Mucosa of descending colon (tissue), 3 donors: ENCODE measurements around the gene LRRC4. TPM values are rescaled to one million over a fixed set of nuclear protein-coding genes. Genes with fewer than 3 reads are reported as not detected.

Experiments used
- ATAC-seq: fragments of 200-7000 bp; cut with Tn5 transposase; one replicate; pipeline ENCODE4 v1.9.1; 2020; ENCODE audit warnings: mild to moderate bottlenecking, moderate library complexity
- DNase-seq, 3 donors: peaks; one replicate each; pipeline ENCODE4 v3.0.0-alpha.2; 2020
- H3K36me3 ChIP-seq: fragments of 200-600 bp; one replicate; pipeline ENCODE4 v1.8.0; 2021; ENCODE audit warnings: low read depth, mild to moderate bottlenecking
- H3K4me1 ChIP-seq: fragments of 200-600 bp; one replicate; pipeline ENCODE4 v1.8.0; 2021; ENCODE audit warnings: low read depth, mild to moderate bottlenecking
- H3K4me3 ChIP-seq: fragments of 200-600 bp; one replicate; pipeline ENCODE4 v1.8.0; 2021; ENCODE audit warnings: mild to moderate bottlenecking
- H3K9me3 ChIP-seq: fragments of 200-600 bp; one replicate; pipeline ENCODE4 v1.8.0; 2021; ENCODE audit warnings: mild to moderate bottlenecking
- CTCF ChIP-seq: fragments of 200-600 bp; IDR thresholded peaks from one replicate; pipeline ENCODE4 v1.8.0; 2022; ENCODE audit warnings: antibody characterized with exemption, mild to moderate bottlenecking
- intact Hi-C, 2 donors: fragments of 100-400 bp; cut with DNase I in 1 of 2; cut with micrococcal nuclease in 1 of 2; formaldehyde crosslinking; loops; one replicate each; pipeline versions ENCODE4 v1.11.0 to v1.11.1; 2022; cut with DNase I, micrococcal nuclease
- total RNA-seq, 3 donors: library from RNA; stranded (reverse); fragmentation: NEBNext Ultra II Directional in 2 of 3; extraction: Animal tissue kit (Norgen Biotek cat#: 25700) in 2 of 3; gene quantifications; one replicate each; pipeline versions ENCODE4 v1.2.1 to v1.2.4, GENCODE V29; 2021 to 2023
- donor health status: DM: no; HTN: no; CAD: no; lungs with moderate emphysema.
- donor health status: DM: no; HTN: no; CAD: no.
- donor health status: DM: no; HTN: yes; CAD: no.

LRRC4 gene
- total RNA-seq, 3 donors from 2014 or later = 0.26 to 7.6 (median 1.1) TPM

GRCh38 chr7:128040205-128040604 lies 9.0 kb upstream of the LRRC4 start:
- Histone ChIP-seq H3K9me3 (no peaks in the 10 kb centered on the region), H3K4me3 (no peak overlapping the region), H3K4me1 (no peaks in the 10 kb centered on the region), H3K36me3 (no peaks in the 10 kb centered on the region)
- intact Hi-C loops = loop anchor here in 1 of 2 donors (5.0 kb wide), 1 partner anchor 67 kb away; no protein-coding TSS in a partner anchor
- DNase-seq (no peak), ATAC-seq (no peak)
- TF ChIP-seq CTCF = no peak

- no peak overlapping the region for H3K4me3 ChIP-seq
- H3K9me3 ChIP-seq = no peaks in the 10 kb centered on the region
- no peaks in the 10 kb centered on the region for H3K36me3 ChIP-seq
- peak in 1 of 3 donors; percentile 37 for DNase-seq
- no peak for TF ChIP-seq CTCF
- intact Hi-C loops = no loop called here
- H3K4me1 ChIP-seq = no peaks in the 10 kb centered on the region
- ATAC-seq = peak; percentile 76
Measured at GRCh38 chr7:128039544-128039953, 8.3 kb upstream of the LRRC4 start.

- no peaks in the 10 kb centered on the region for H3K36me3 ChIP-seq
- TF ChIP-seq CTCF = no peak
- ATAC-seq = no peak
- H3K9me3 ChIP-seq = no peaks in the 10 kb centered on the region
- H3K4me1 ChIP-seq = no peaks in the 10 kb centered on the region
- intact Hi-C loops = no loop called here
- no peak for DNase-seq
- H3K4me3 ChIP-seq = no peak overlapping the region
Measured at GRCh38 chr7:128037880-128038619, 6.8 kb upstream of the LRRC4 start.

GRCh38 chr7:128037081-128037480 lies 5.8 kb upstream of the LRRC4 start:
- intact Hi-C loops = no loop called here

GRCh38 chr7:128036226-128036940 lies 5.1 kb upstream of the LRRC4 start:
- H3K4me3 ChIP-seq = no peak overlapping the region
- TF ChIP-seq CTCF = no peak
- H3K36me3 ChIP-seq = no peaks in the 10 kb centered on the region
- intact Hi-C loops = no loop called here
- DNase-seq (no peak), ATAC-seq (no peak)
- no peaks in the 10 kb centered on the region for H3K4me1 ChIP-seq
- H3K9me3 ChIP-seq = no peaks in the 10 kb centered on the region

More at GRCh38 chr7:128037081-128037480, 5.8 kb upstream of the LRRC4 start:
- H3K9me3 ChIP-seq = no peaks in the 10 kb centered on the region
- ATAC-seq (no peak), DNase-seq (no peak)
- no peak for TF ChIP-seq CTCF
- no peaks in the 10 kb centered on the region for H3K36me3 ChIP-seq
- H3K4me3 ChIP-seq = no peak overlapping the region
- H3K4me1 ChIP-seq = no peaks in the 10 kb centered on the region
